ENCODE data around the gene RBM4B. TPM values are rescaled to one million over a fixed set of nuclear protein-coding genes. Genes with fewer than 3 reads are reported as not detected.
"Not testable (repeated sequence)": the region's sequence is repeated elsewhere in the genome, so short reads cannot be mapped to it uniquely, and the experiment has no call there.

The RBM4B gene
- total RNA-seq = 8.1 TPM

- ATAC-seq = peak; percentile 93
- DNase-seq (ENCODE audit: low spot score) = peak; percentile 96
These were observed at the start of gene RBM4B for GRCh38 chr11:66677599-66678375. TSS of gene RBM4B (minus strand) at chr11:66677887. CDS start at chr11:66677079, 808 bp downstream.

- DNase-seq (ENCODE audit: low spot score) (no peak), ATAC-seq (no peak)
These were observed 48.0 kb upstream of the RBM4B start for GRCh38 chr11:66725647-66726046.

- DNase-seq (ENCODE audit: low spot score) (no peak), ATAC-seq (no peak)
These were observed 47.4 kb upstream of the RBM4B start for GRCh38 chr11:66725114-66725513.

- ATAC-seq; DNase-seq (ENCODE audit: low spot score): not testable (repeated sequence)
These were observed 46.5 kb upstream of the RBM4B start for GRCh38 chr11:66724167-66724566.

- DNase-seq (ENCODE audit: low spot score) (no peak), ATAC-seq (peak; percentile 47)
These were observed 46.0 kb upstream of the RBM4B start for GRCh38 chr11:66723693-66724092.

- DNase-seq (ENCODE audit: low spot score) (no peak), ATAC-seq (peak; percentile 16)
These were observed 45.3 kb upstream of the RBM4B start for GRCh38 chr11:66722745-66723651.

GRCh38 chr11:66721939-66722338 is 44.3 kb upstream of the RBM4B start:
- no peak for ATAC-seq
- no peak for DNase-seq (ENCODE audit: low spot score)

- DNase-seq (ENCODE audit: low spot score) (no peak), ATAC-seq (no peak)
These were observed 43.3 kb upstream of the RBM4B start for GRCh38 chr11:66720899-66721470.

- ATAC-seq = no peak
- DNase-seq (ENCODE audit: low spot score) = no peak
These were observed 42.7 kb upstream of the RBM4B start for GRCh38 chr11:66720223-66720898.

- DNase-seq (ENCODE audit: low spot score) (no peak), ATAC-seq (no peak)
These were observed 41.6 kb upstream of the RBM4B start for GRCh38 chr11:66719111-66719872.

- ATAC-seq = peak; percentile 84
- peak; percentile 85 for DNase-seq (ENCODE audit: low spot score)
These were observed 40.8 kb upstream of the RBM4B start for GRCh38 chr11:66718320-66718971.

- DNase-seq (ENCODE audit: low spot score) = no peak
These were observed 40.2 kb upstream of the RBM4B start for GRCh38 chr11:66717925-66718319.

GRCh38 chr11:66716996-66717395 is 39.3 kb upstream of the RBM4B start:
- DNase-seq (ENCODE audit: low spot score) (no peak), ATAC-seq (no peak)

More at GRCh38 chr11:66717925-66718319, 40.2 kb upstream of the RBM4B start:
- ATAC-seq = no peak

GRCh38 chr11:66715346-66716085 is 37.8 kb upstream of the RBM4B start:
- ATAC-seq = no peak
- DNase-seq (ENCODE audit: low spot score) = no peak

GRCh38 chr11:66713746-66714480 is 36.2 kb upstream of the RBM4B start:
- ATAC-seq = no peak
- DNase-seq (ENCODE audit: low spot score) = no peak

- no peak for ATAC-seq
These were observed 32.8 kb upstream of the RBM4B start for GRCh38 chr11:66710384-66710930.

GRCh38 chr11:66708701-66709100 is 31.0 kb upstream of the RBM4B start:
- ATAC-seq (no peak), DNase-seq (ENCODE audit: low spot score) (no peak)

More at GRCh38 chr11:66710384-66710930, 32.8 kb upstream of the RBM4B start:
- no peak for DNase-seq (ENCODE audit: low spot score)

- DNase-seq (ENCODE audit: low spot score) (no peak), ATAC-seq (no peak)
These were observed 30.4 kb upstream of the RBM4B start for GRCh38 chr11:66708094-66708493.
